Measurements from ENCODE around the gene GPR26. TPM values are rescaled to one million over a fixed set of nuclear protein-coding genes. Genes with fewer than 3 reads are reported as not detected.

Gene GPR26
- total and polyA plus RNA-seq, 12 donors: not detected

DNA sequence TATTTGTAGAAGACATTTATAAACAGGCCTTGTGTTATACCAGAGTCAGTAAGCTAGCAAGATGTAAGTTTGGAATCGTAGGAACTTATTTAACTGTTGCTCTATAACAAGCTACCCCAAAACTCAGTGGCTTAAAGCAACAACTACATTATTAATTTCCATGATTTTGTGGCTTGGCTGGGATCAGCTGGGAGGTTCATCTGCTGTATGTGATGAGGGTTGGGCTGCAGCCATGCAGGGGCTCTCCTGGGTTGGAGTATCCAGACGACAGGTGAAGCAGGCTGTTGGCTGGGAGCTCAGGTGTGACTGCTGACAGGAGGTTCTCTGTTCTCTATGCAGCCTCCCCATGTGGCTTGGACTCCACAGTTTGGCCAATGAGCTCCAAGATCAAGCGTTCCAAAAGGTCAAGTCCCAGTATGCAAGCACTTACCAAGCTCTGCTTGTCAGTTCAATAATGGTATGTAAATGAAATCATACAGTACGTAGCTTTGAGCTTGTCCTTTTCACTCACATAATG lies 52.4 kb downstream of the GPR26 start:
- Histone ChIP-seq H3K27me3 (no peaks in the 10 kb centered on the region), H3K36me3 (replicated peaks in 1 of 2) (no peaks in the 10 kb centered on the region), H3K4me1 (replicated peaks in 1 of 2) (no peaks in the 10 kb centered on the region), H3K9me3 (replicated peaks in 1 of 3) (peaks cover 0 to 3% (median 0%) of the 10 kb centered on the region in 3 donors), H3K27ac (no peak overlapping the region), H3K4me3 (no peak overlapping the region)
- intact Hi-C loops (cut with DNase I): no loop called here
- 71 to 80% (median 74%) methylated on average over 3 to 4 of the region's 4 CpGs for WGBS, 4 donors
- no peak for TF ChIP-seq POLR2A (IDR thresholded peaks at IDR 0.05)
- TF ChIP-seq, protein P1, sequence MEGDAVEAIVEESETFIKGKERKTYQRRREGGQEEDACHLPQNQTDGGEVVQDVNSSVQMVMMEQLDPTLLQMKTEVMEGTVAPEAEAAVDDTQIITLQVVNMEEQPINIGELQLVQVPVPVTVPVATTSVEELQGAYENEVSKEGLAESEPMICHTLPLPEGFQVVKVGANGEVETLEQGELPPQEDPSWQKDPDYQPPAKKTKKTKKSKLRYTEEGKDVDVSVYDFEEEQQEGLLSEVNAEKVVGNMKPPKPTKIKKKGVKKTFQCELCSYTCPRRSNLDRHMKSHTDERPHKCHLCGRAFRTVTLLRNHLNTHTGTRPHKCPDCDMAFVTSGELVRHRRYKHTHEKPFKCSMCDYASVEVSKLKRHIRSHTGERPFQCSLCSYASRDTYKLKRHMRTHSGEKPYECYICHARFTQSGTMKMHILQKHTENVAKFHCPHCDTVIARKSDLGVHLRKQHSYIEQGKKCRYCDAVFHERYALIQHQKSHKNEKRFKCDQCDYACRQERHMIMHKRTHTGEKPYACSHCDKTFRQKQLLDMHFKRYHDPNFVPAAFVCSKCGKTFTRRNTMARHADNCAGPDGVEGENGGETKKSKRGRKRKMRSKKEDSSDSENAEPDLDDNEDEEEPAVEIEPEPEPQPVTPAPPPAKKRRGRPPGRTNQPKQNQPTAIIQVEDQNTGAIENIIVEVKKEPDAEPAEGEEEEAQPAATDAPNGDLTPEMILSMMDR (IDR thresholded peaks at IDR 0.05): no peak
- no peak for DNase-seq

DNA sequence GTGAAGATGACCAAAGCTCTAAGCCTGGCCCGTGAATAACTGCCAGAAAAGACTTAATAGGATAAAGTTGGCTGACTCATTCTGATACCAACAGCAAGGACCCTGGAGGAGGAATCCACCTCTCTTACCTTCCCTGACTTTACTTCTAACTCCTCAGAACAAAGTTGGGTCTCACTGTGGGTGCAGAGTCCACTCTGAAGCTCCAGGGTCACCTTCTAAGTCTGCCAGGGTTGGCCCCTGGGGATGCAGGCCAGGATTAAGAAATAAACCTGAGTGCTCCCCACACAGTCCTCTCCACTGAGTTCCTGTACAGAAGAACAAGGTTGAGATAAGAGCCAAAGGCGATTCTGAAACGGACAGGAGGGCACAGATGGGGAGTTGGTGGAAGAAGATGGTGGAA lies 54.4 kb downstream of the GPR26 start:
- Histone ChIP-seq H3K27me3 (no peaks in the 10 kb centered on the region), H3K9me3 (replicated peaks in 1 of 3) (peaks cover 0 to 3% (median 0%) of the 10 kb centered on the region in 3 donors), H3K4me1 (replicated peaks in 1 of 2) (no peaks in the 10 kb centered on the region), H3K4me3 (no peak overlapping the region), H3K36me3 (replicated peaks in 1 of 2) (no peaks in the 10 kb centered on the region), H3K27ac (no peak overlapping the region)
- TF ChIP-seq, protein P1 (IDR thresholded peaks at IDR 0.05): no peak
- no peak for TF ChIP-seq POLR2A (IDR thresholded peaks at IDR 0.05)
- intact Hi-C loops (cut with DNase I): no loop called here
- no peak for DNase-seq
- 57 to 65% (median 62%) methylated on average over 3 of the region's 3 CpGs for WGBS, 4 donors

DNA sequence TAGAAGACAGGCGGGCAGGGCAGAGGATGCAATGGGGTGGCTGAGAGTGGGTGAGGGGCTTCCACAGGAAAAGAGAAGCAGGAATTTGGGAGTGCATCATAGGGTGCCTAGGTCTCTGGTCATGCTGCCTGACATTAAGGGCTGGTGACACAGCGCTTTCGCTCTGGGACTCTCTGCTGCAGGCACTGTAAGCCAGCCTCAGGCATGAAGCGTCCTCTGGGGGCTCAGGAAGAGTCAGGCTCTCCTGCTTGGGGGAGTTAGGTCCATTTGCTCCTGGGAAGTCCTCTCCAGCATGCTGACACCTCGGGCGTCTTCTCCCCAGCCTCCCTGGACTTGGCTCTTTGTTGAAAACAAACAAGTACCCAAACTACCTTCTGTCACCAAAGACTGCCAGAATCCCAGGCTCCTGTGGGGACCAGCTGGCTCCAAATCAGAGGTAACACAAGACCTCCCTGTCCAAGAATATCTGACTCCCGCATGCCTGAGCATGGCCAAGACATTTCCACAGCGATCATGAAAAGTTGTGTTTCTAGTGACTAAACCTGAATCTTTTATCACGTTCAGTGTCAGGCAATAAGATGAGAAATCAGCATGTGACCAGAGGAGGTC lies 55.4 kb downstream of the GPR26 start:
- intact Hi-C loops (cut with DNase I): no loop called here
- DNase-seq: no peak
- WGBS, 4 donors: 60 to 79% (median 73%) methylated on average over 6 to 9 of the region's 9 CpGs
- no peak overlapping the region for H3K4me3 ChIP-seq
- no peaks in the 10 kb centered on the region for H3K36me3 ChIP-seq (replicated peaks in 1 of 2)
- no peaks in the 10 kb centered on the region for H3K4me1 ChIP-seq (replicated peaks in 1 of 2)
- peaks cover 0 to 3% (median 0%) of the 10 kb centered on the region in 3 donors for H3K9me3 ChIP-seq (replicated peaks in 1 of 3)
- H3K27me3 ChIP-seq: no peaks in the 10 kb centered on the region
- TF ChIP-seq, protein P1 (IDR thresholded peaks at IDR 0.05): no peak
- no peak for TF ChIP-seq POLR2A (IDR thresholded peaks at IDR 0.05)
- H3K27ac ChIP-seq: no peak overlapping the region

DNA sequence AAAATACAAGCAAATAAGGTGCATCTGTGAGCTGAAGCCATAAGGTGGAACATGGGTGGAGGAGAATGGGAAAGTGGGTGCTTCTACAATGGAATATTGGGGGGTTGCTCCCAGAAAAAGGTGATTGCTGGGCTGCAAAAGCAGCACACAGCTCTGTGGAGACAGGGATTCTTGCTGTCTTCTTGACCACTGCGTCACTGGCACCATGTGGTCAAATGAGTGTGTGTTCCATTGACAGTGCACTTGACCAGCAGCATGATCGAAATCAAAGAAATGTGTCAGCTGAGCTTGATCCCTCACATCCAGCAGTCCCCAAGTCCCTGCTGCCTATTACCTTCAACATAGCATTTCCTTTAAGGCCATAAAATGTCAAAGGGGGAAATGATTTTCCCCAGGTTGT lies 56.2 kb downstream of the GPR26 start:
- TF ChIP-seq, protein P1 (IDR thresholded peaks at IDR 0.05): no peak
- no peak for TF ChIP-seq POLR2A (IDR thresholded peaks at IDR 0.05)
- Histone ChIP-seq H3K4me3 (no peak overlapping the region), H3K27ac (no peak overlapping the region), H3K4me1 (replicated peaks in 1 of 2) (no peaks in the 10 kb centered on the region), H3K27me3 (no peaks in the 10 kb centered on the region), H3K36me3 (replicated peaks in 1 of 2) (no peaks in the 10 kb centered on the region), H3K9me3 (replicated peaks in 1 of 3) (peaks cover 0 to 3% (median 0%) of the 10 kb centered on the region in 3 donors)
- DNase-seq: no peak
- WGBS, 4 donors: 72 to 90% (median 78%) methylated on average over 2 of the region's 2 CpGs
- intact Hi-C loops (cut with DNase I): no loop called here
